Neural cell (in vitro differentiated cells): ENCODE results near the gene PTPN1. TPM values are rescaled to one million over a fixed set of nuclear protein-coding genes. Genes with fewer than 3 reads are reported as not detected.

Source experiments
- H2AFZ ChIP-seq: fragments of 200-600, 300-800 bp; sonication (generic), shearing (Covaris generic); 2 replicates; pipeline ENCODE4 v1.6.0; 2014; ENCODE audit warnings: low read depth, mild to moderate bottlenecking, antibody characterized with exemption, low read length, moderate library complexity
- H3F3A ChIP-seq: fragments of 200-600 bp; shearing (Covaris generic); 2 replicates; pipeline ENCODE4 v1.6.1; 2016; ENCODE audit warnings: mild to moderate bottlenecking, moderate library complexity, mixed read lengths, antibody characterized with exemption, low read length; ENCODE audit not compliant: insufficient read depth, poor library complexity, severe bottlenecking
- H3K27ac ChIP-seq: fragments of 200-600, 300-800 bp; sonication (generic), shearing (Covaris generic); 2 replicates; pipeline ENCODE4 v1.5.1; 2014; ENCODE audit warnings: mild to moderate bottlenecking, low read length, moderate library complexity
- H3K27me3 ChIP-seq: fragments of 300-800, 200-600 bp; sonication (generic), shearing (Covaris generic); 2 replicates; pipeline ENCODE4 v1.6.0; 2014; ENCODE audit warnings: mild to moderate bottlenecking, low read depth, low read length, moderate library complexity; ENCODE audit not compliant: insufficient read depth
- H3K36me3 ChIP-seq: fragments of 300-800, 200-600 bp; sonication (generic), shearing (Covaris generic); 2 replicates; pipeline ENCODE4 v1.5.1; 2014; ENCODE audit warnings: mild to moderate bottlenecking, antibody characterized with exemption, low read length, moderate library complexity; ENCODE audit not compliant: insufficient read depth
- H3K4me2 ChIP-seq: fragments of 300-800, 200-600 bp; sonication (generic), shearing (Covaris generic); 2 replicates; pipeline ENCODE4 v1.6.0; 2014; ENCODE audit warnings: mild to moderate bottlenecking, low read length
- H3K4me3 ChIP-seq: fragments of 300-800, 200-600 bp; sonication (generic), shearing (Covaris generic); 2 replicates; pipeline ENCODE4 v1.5.1; 2014; ENCODE audit warnings: mild to moderate bottlenecking, low read length, moderate library complexity
- H3K79me2 ChIP-seq: fragments of 200-600 bp; shearing (Covaris generic); replicated peaks from 2 replicates; pipeline ENCODE4 v1.6.0; 2014; ENCODE audit warnings: mild to moderate bottlenecking, low read length, moderate library complexity; ENCODE audit not compliant: insufficient read depth
- H3K9ac ChIP-seq: fragments of 300-800, 200-600 bp; sonication (generic), shearing (Covaris generic); 2 replicates; pipeline ENCODE4 v1.6.1; 2016; ENCODE audit warnings: mild to moderate bottlenecking, low read length, mixed read lengths
- H3K9me2 ChIP-seq: fragments of 200-600 bp; shearing (Covaris generic); 2 replicates; pipeline ENCODE4 v1.6.1; 2016; ENCODE audit warnings: mild to moderate bottlenecking, low read length, mixed read lengths; ENCODE audit not compliant: insufficient read depth
- H3K9me3 ChIP-seq: fragments of 200-600, 300-800 bp; sonication (generic), shearing (Covaris generic); 2 replicates; pipeline ENCODE4 v1.6.1; 2016; ENCODE audit warnings: mild to moderate bottlenecking, mixed run types, low read length, moderate library complexity, mixed read lengths
- H4K20me1 ChIP-seq: fragments of 200-600 bp; shearing (Covaris generic); 2 replicates; pipeline ENCODE4 v1.6.1; 2016; ENCODE audit warnings: mild to moderate bottlenecking, mixed run types; ENCODE audit not compliant: insufficient read depth
- EP300 ChIP-seq: fragments of 450-650 bp; conservative IDR thresholded peaks from 2 replicates; pipeline ENCODE4 v1.6.1; 2014; ENCODE audit warnings: antibody characterized with exemption, mild to moderate bottlenecking, moderate library complexity; ENCODE audit not compliant: poor library complexity, severe bottlenecking
- EZH2 ChIP-seq: fragments of 200-600, 300-800 bp; shearing (Covaris generic), sonication (generic); IDR thresholded peaks from 2 replicates; pipeline ENCODE4 v1.6.1; 2014; ENCODE audit warnings: antibody characterized with exemption, low read length, borderline replicate concordance, mild to moderate bottlenecking; ENCODE audit not compliant: insufficient read depth, poor library complexity, severe bottlenecking
- MXI1 ChIP-seq: fragments of 450-650 bp; conservative IDR thresholded peaks from 2 replicates; pipeline ENCODE4 v1.6.1; 2014; ENCODE audit warnings: antibody characterized with exemption, mild to moderate bottlenecking; ENCODE audit not compliant: poor library complexity, severe bottlenecking
- POLR2AphosphoS5 ChIP-seq: IDR thresholded peaks from 2 replicates; pipeline ENCODE4 v1.6.1; 2012
- RAD21 ChIP-seq: fragments of 450-650 bp; conservative IDR thresholded peaks from 2 replicates; pipeline ENCODE4 v1.6.1; 2014; ENCODE audit warnings: antibody characterized with exemption, mild to moderate bottlenecking, moderate library complexity
- SMC3 ChIP-seq: fragments of 450-650 bp; conservative IDR thresholded peaks from 2 replicates; pipeline ENCODE4 v1.6.1; 2014; ENCODE audit warnings: antibody characterized with exemption, mild to moderate bottlenecking, moderate library complexity; ENCODE audit not compliant: poor library complexity
- TAF1 ChIP-seq: IDR thresholded peaks from 2 replicates; pipeline ENCODE4 v1.6.1; 2012; ENCODE audit warnings: low read depth
- polyA plus RNA-seq: library from polyadenylated mRNA; depleted of rRNA; stranded (reverse); fragments of >200 nt; gene quantifications from 2 replicates; pipeline ENCODE4 v1.2.3, GENCODE V29; 2014
- TF ChIP-seq, protein P1 (sequence below): IDR thresholded peaks from 2 replicates; pipeline ENCODE4 v1.6.1; 2012; ENCODE audit warnings: borderline replicate concordance
- TF ChIP-seq, protein P2 (sequence below): fragments of 450-650 bp; IDR thresholded peaks from 2 replicates; pipeline ENCODE4 v1.5.1; 2014; ENCODE audit warnings: antibody characterized with exemption, mild to moderate bottlenecking, moderate library complexity; ENCODE audit not compliant: poor library complexity, severe bottlenecking

Gene PTPN1
- polyA plus RNA-seq, 1 donor from 2014 or later = 48.1 TPM

DNA sequence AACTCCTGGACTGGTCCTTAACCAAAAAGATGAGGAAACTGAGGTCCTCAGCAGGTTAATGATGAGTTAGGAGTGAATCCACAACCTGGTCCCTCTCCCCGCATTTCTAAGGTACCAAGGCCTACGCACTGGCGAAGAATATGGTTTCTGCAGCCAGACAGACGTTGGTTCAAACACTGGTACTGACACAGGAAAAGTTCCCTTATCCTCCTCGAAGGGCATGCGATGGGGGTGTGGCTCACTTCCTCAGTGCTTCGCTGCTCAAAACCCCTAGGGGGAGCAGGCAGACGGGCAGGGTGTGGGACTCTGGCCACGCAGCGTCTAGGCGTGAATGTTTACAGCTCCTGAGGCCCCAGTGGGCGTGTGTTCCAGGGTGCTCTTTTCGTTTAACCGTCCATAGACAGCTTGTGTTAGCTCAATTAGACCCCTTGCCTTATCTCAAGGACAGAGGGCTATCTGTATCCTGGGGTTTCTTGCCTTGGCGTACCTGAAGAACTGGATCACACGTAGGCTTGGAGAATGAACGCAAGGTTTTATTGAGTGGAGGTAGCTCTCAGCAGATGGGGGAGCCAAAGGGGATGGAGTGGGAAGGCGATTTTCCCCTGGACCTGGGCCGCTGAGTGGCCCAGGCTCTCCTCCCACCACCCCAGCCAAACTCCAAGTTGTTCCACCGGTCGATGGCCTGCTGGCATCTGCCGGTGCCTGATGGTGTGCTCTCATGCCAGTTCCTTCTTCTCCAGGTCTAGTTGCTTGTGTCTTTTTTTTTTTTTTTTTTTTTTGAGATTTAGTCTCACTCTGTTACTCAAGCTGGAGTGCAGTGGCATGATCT lies 31.8 kb upstream of the PTPN1 start:
- Histone ChIP-seq H3K9ac (no peak overlapping the region), H3K27ac (no peak overlapping the region), H3K4me3 (no peak overlapping the region), H2AFZ (no peak overlapping the region), H3K4me2 (no peak overlapping the region), H3K27me3 (no peaks in the 10 kb centered on the region), H3K79me2 (no peaks in the 10 kb centered on the region), H3K9me3 (no peaks in the 10 kb centered on the region), H4K20me1 (no peaks in the 10 kb centered on the region), H3F3A (no peaks in the 10 kb centered on the region), H3K9me2 (no peaks in the 10 kb centered on the region), H3K36me3 (no peaks in the 10 kb centered on the region)
- TF ChIP-seq RAD21 (no peak), SMC3 (no peak), MXI1 (no peak)
- TF ChIP-seq, protein P1, sequence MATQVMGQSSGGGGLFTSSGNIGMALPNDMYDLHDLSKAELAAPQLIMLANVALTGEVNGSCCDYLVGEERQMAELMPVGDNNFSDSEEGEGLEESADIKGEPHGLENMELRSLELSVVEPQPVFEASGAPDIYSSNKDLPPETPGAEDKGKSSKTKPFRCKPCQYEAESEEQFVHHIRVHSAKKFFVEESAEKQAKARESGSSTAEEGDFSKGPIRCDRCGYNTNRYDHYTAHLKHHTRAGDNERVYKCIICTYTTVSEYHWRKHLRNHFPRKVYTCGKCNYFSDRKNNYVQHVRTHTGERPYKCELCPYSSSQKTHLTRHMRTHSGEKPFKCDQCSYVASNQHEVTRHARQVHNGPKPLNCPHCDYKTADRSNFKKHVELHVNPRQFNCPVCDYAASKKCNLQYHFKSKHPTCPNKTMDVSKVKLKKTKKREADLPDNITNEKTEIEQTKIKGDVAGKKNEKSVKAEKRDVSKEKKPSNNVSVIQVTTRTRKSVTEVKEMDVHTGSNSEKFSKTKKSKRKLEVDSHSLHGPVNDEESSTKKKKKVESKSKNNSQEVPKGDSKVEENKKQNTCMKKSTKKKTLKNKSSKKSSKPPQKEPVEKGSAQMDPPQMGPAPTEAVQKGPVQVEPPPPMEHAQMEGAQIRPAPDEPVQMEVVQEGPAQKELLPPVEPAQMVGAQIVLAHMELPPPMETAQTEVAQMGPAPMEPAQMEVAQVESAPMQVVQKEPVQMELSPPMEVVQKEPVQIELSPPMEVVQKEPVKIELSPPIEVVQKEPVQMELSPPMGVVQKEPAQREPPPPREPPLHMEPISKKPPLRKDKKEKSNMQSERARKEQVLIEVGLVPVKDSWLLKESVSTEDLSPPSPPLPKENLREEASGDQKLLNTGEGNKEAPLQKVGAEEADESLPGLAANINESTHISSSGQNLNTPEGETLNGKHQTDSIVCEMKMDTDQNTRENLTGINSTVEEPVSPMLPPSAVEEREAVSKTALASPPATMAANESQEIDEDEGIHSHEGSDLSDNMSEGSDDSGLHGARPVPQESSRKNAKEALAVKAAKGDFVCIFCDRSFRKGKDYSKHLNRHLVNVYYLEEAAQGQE = no peak

GRCh38 chr20:50481741-50482140 lies 28.4 kb upstream of the PTPN1 start:
- no peak overlapping the region for H3K27ac ChIP-seq
- no peaks in the 10 kb centered on the region for H3K79me2 ChIP-seq
- H3K27me3 ChIP-seq = no peaks in the 10 kb centered on the region
- no peak overlapping the region for H2AFZ ChIP-seq
- H3K9me2 ChIP-seq = no peaks in the 10 kb centered on the region
- H4K20me1 ChIP-seq = no peaks in the 10 kb centered on the region
- no peaks in the 10 kb centered on the region for H3F3A ChIP-seq
- TF ChIP-seq, protein P2, sequence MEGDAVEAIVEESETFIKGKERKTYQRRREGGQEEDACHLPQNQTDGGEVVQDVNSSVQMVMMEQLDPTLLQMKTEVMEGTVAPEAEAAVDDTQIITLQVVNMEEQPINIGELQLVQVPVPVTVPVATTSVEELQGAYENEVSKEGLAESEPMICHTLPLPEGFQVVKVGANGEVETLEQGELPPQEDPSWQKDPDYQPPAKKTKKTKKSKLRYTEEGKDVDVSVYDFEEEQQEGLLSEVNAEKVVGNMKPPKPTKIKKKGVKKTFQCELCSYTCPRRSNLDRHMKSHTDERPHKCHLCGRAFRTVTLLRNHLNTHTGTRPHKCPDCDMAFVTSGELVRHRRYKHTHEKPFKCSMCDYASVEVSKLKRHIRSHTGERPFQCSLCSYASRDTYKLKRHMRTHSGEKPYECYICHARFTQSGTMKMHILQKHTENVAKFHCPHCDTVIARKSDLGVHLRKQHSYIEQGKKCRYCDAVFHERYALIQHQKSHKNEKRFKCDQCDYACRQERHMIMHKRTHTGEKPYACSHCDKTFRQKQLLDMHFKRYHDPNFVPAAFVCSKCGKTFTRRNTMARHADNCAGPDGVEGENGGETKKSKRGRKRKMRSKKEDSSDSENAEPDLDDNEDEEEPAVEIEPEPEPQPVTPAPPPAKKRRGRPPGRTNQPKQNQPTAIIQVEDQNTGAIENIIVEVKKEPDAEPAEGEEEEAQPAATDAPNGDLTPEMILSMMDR = no peak
- TF ChIP-seq, protein P1 = no peak
- TF ChIP-seq EP300 (no peak), SMC3 (no peak), RAD21 (no peak), MXI1 (no peak), EZH2 (no peak), TAF1 (no peak), POLR2AphosphoS5 (no peak)
- no peaks in the 10 kb centered on the region for H3K36me3 ChIP-seq
- H3K4me2 ChIP-seq = no peak overlapping the region
- no peak overlapping the region for H3K9ac ChIP-seq
- no peak overlapping the region for H3K4me3 ChIP-seq
- no peaks in the 10 kb centered on the region for H3K9me3 ChIP-seq
